ENCODE results near the gene PI4KA. TPM values are rescaled to one million over a fixed set of nuclear protein-coding genes. Genes with fewer than 3 reads are reported as not detected.

PI4KA gene
- total and polyA plus RNA-seq, 2 donors from 2014 or later: 37.3 to 92.8 TPM

GRCh38 chr22:20844055-20845037 lies 14.3 kb downstream of the PI4KA start:
- no peak overlapping the region for H3K9ac ChIP-seq (ENCODE audit: low read length in 3 of 3)
- H3K27me3 ChIP-seq (ENCODE audit: control insufficient read depth, insufficient read depth, low read length): no peaks in the 10 kb centered on the region
- no peak overlapping the region for H3K4me3 ChIP-seq (ENCODE audit: low read length in 3 of 3)
- DNase-seq: no peak
- H3K36me3 ChIP-seq (ENCODE audit: control insufficient read depth in 2 of 3, insufficient read depth in 3 of 3, low read length in 3 of 3): no peaks in the 10 kb centered on the region
- H3K9me3 ChIP-seq (ENCODE audit: control insufficient read depth in 2 of 3, insufficient read depth in 1 of 3, low read length in 3 of 3): no peaks in the 10 kb centered on the region
- no peak for TF ChIP-seq CTCF (IDR thresholded peaks at IDR 0.05; ENCODE audit: borderline replicate concordance, extremely low read depth, insufficient read depth)
- intact Hi-C loops (cut with DNase I): no loop called here
- peaks cover 0 to 11% (median 3%) of the 10 kb centered on the region in 3 donors for H3K4me1 ChIP-seq (ENCODE audit: control insufficient read depth in 2 of 3, insufficient read depth in 2 of 3, low read depth in 1 of 3, low read length in 3 of 3)
- FAIRE-seq: no peak
- H3K27ac ChIP-seq (ENCODE audit: low read depth in 2 of 2, low read length in 2 of 2): no peak overlapping the region

- no peaks in the 10 kb centered on the region for H3K9me3 ChIP-seq (ENCODE audit: control insufficient read depth in 2 of 3, insufficient read depth in 1 of 3, low read length in 3 of 3)
- H3K4me1 ChIP-seq (ENCODE audit: control insufficient read depth in 2 of 3, insufficient read depth in 2 of 3, low read depth in 1 of 3, low read length in 3 of 3): peaks cover 0 to 11% (median 3%) of the 10 kb centered on the region in 3 donors
- TF ChIP-seq CTCF (IDR thresholded peaks at IDR 0.05; ENCODE audit: borderline replicate concordance, extremely low read depth, insufficient read depth): no peak
- no peak overlapping the region for H3K4me3 ChIP-seq (ENCODE audit: low read length in 3 of 3)
- intact Hi-C loops (cut with DNase I): no loop called here
- DNase-seq (no peak), FAIRE-seq (no peak)
- no peak overlapping the region for H3K9ac ChIP-seq (ENCODE audit: low read length in 3 of 3)
- no peaks in the 10 kb centered on the region for H3K36me3 ChIP-seq (ENCODE audit: control insufficient read depth in 2 of 3, insufficient read depth in 3 of 3, low read length in 3 of 3)
- H3K27ac ChIP-seq (ENCODE audit: low read depth in 2 of 2, low read length in 2 of 2): no peak overlapping the region
- H3K27me3 ChIP-seq (ENCODE audit: control insufficient read depth, insufficient read depth, low read length): no peaks in the 10 kb centered on the region
Measured at GRCh38 chr22:20843501-20843900, 15.1 kb downstream of the PI4KA start.

- intact Hi-C loops (cut with DNase I): no loop called here
Measured at GRCh38 chr22:20840646-20841371, 17.8 kb downstream of the PI4KA start.

More at GRCh38 chr22:20840646-20841371, 17.8 kb downstream of the PI4KA start:
- no peaks in the 10 kb centered on the region for H3K36me3 ChIP-seq (ENCODE audit: control insufficient read depth in 2 of 3, insufficient read depth in 3 of 3, low read length in 3 of 3)
- no peak overlapping the region for H3K4me3 ChIP-seq (ENCODE audit: low read length in 3 of 3)
- FAIRE-seq (no peak), DNase-seq (no peak)
- H3K27ac ChIP-seq (ENCODE audit: low read depth in 2 of 2, low read length in 2 of 2): no peak overlapping the region
- H3K4me1 ChIP-seq (ENCODE audit: control insufficient read depth in 2 of 3, insufficient read depth in 2 of 3, low read depth in 1 of 3, low read length in 3 of 3): peaks cover 0 to 11% (median 3%) of the 10 kb centered on the region in 3 donors
- no peaks in the 10 kb centered on the region for H3K9me3 ChIP-seq (ENCODE audit: control insufficient read depth in 2 of 3, insufficient read depth in 1 of 3, low read length in 3 of 3)
- no peak overlapping the region for H3K9ac ChIP-seq (ENCODE audit: low read length in 3 of 3)
- H3K27me3 ChIP-seq (ENCODE audit: control insufficient read depth, insufficient read depth, low read length): no peaks in the 10 kb centered on the region
- no peak for TF ChIP-seq CTCF (IDR thresholded peaks at IDR 0.05; ENCODE audit: borderline replicate concordance, extremely low read depth, insufficient read depth)
